Measurements from ENCODE around the gene SUDS3.

Gene SUDS3

GRCh38 chr12:118357257-118358007 is 18.9 kb upstream of the SUDS3 start:
- no peak for DNase-seq

- DNase-seq = no peak
Measured at GRCh38 chr12:118358008-118358359, 18.4 kb upstream of the SUDS3 start.

- no peak for DNase-seq
Measured at GRCh38 chr12:118358612-118359540, 17.5 kb upstream of the SUDS3 start.

- no peak for DNase-seq
Measured at GRCh38 chr12:118359541-118359915, 16.8 kb upstream of the SUDS3 start.

- no peak for DNase-seq
Measured at GRCh38 chr12:118361092-118361404, 15.3 kb upstream of the SUDS3 start.

- no peak for DNase-seq
Measured at GRCh38 chr12:118361889-118362288, 14.5 kb upstream of the SUDS3 start.

GRCh38 chr12:118368821-118369220 is 7.5 kb upstream of the SUDS3 start:
- DNase-seq = no peak

- DNase-seq = no peak
Measured at GRCh38 chr12:118370601-118371000, 5.8 kb upstream of the SUDS3 start.

- DNase-seq = peak; percentile 33
Measured at GRCh38 chr12:118371321-118372282, 4.8 kb upstream of the SUDS3 start.

- DNase-seq = peak; percentile 95
Measured at GRCh38 chr12:118372541-118373495, 3.5 kb upstream of the SUDS3 start, which contains the start of gene TAOK3. Gene TAOK3, minus strand, starts transcription at chr12:118372907. Its CDS starts 117,340 bp downstream, at chr12:118255567.

GRCh38 chr12:118373616-118374015 is 2.7 kb upstream of the SUDS3 start:
- DNase-seq = no peak

- DNase-seq = no peak
Measured at GRCh38 chr12:118374126-118374725, 2.1 kb upstream of the SUDS3 start.

GRCh38 chr12:118374909-118375308 is 1.4 kb upstream of the SUDS3 start:
- no peak for DNase-seq

- DNase-seq = no peak
Measured at GRCh38 chr12:118375348-118375747, 1.0 kb upstream of the SUDS3 start.

- no peak for DNase-seq
Measured at GRCh38 chr12:118377021-118377883, 897 bp downstream of the SUDS3 start.

GRCh38 chr12:118377884-118378470 is 1.6 kb downstream of the SUDS3 start:
- peak; percentile 77 for DNase-seq

- DNase-seq = no peak
Measured at GRCh38 chr12:118391424-118391823, 15.1 kb downstream of the SUDS3 start.

- no peak for DNase-seq
Measured at GRCh38 chr12:118391836-118392235, 15.5 kb downstream of the SUDS3 start.

- no peak for DNase-seq
Measured at GRCh38 chr12:118397708-118398440, 21.5 kb downstream of the SUDS3 start.

All from activated CD4-positive, CD25-positive, alpha-beta regulatory T cell treated with anti-CD3 and anti-CD28 coated beads, Interleukin-2, amount 50 U/mL, for 72 hours (primary cell).